ENCODE measurements around the gene ZSCAN2. TPM values are rescaled to one million over a fixed set of nuclear protein-coding genes. Genes with fewer than 3 reads are reported as not detected.

The ZSCAN2 gene
- total and polyA plus RNA-seq, 4 donors: 9.7 to 16.2 (median 14.0) TPM

GRCh38 chr15:84658080-84658787, 57.4 kb downstream of the ZSCAN2 start, which contains the start of gene NMB:
NMB (minus strand) TSS chr15:84658199; CDS start chr15:84658152, 47 bp downstream.
- peak within 1 kb of the TSS; percentile 52 for H3K4me3 ChIP-seq (ENCODE audit: low read depth, low read length)
- H3K27ac ChIP-seq (ENCODE audit: low read depth, low read length): peak within 1 kb of the TSS; percentile 67
- H3K4me1 ChIP-seq (ENCODE audit: control insufficient read depth, insufficient read depth, low read length): peaks cover 45% of the 10 kb centered on the region
- under 1% methylated on average over 61 of the region's 61 CpGs for WGBS (ENCODE audit: insufficient coverage)
- no peaks in the 10 kb centered on the region for H3K27me3 ChIP-seq (ENCODE audit: control insufficient read depth, insufficient read depth, low read length)
- no peaks in the 10 kb centered on the region for H3K9me3 ChIP-seq (ENCODE audit: control insufficient read depth, insufficient read depth, low read length)
- peaks cover 12% of the 10 kb centered on the region for H3K36me3 ChIP-seq (ENCODE audit: control insufficient read depth, insufficient read depth, low read length)
- DNase-seq (ENCODE audit: low read depth in 4 of 6, low spot score in 6 of 6): peak in 5 of 6 donors; percentile 42 to 89 (median 59)

DNA sequence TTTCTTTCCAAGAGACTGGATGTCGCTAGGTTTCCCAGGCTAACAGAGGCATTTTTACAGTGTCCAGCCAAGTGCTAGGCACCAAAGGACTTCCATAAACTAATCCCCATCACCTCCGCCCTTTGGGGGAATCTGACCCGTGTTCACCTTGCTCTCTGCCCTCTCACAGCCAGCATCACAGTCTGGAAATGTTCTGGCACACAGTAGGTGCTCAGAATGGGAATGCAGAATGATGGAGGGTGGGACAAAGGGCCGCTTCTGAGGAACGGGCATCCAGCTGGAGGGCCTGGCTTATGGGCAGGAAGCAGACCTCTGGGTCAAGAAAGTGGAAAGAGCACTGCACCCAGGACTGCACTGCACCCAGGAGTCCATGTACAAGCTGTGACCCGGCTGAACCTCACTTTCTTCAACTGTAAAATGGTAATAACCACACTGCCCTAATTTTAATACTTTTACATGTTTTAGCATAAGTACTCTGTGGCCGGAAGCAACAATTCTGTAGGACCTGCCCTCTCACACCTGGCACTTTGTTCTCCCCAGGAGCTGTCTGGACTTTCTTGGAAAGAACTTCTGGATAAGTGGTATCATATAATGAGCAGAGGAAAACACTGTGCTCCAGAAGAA, 58.1 kb downstream of the ZSCAN2 start:
- H3K36me3 ChIP-seq (ENCODE audit: control insufficient read depth, insufficient read depth, low read length): peaks cover 15% of the 10 kb centered on the region
- peak overlapping the region; percentile 52 for H3K4me3 ChIP-seq (ENCODE audit: low read depth, low read length)
- H3K27me3 ChIP-seq (ENCODE audit: control insufficient read depth, insufficient read depth, low read length): no peaks in the 10 kb centered on the region
- peak overlapping the region; percentile 67 for H3K27ac ChIP-seq (ENCODE audit: low read depth, low read length)
- H3K9me3 ChIP-seq (ENCODE audit: control insufficient read depth, insufficient read depth, low read length): no peaks in the 10 kb centered on the region
- H3K4me1 ChIP-seq (ENCODE audit: control insufficient read depth, insufficient read depth, low read length): peaks cover 39% of the 10 kb centered on the region
- no peak for DNase-seq (ENCODE audit: low read depth in 4 of 6, low spot score in 6 of 6)
- 46% methylated on average over 3 of the region's 7 CpGs for WGBS (ENCODE audit: insufficient coverage)

DNA sequence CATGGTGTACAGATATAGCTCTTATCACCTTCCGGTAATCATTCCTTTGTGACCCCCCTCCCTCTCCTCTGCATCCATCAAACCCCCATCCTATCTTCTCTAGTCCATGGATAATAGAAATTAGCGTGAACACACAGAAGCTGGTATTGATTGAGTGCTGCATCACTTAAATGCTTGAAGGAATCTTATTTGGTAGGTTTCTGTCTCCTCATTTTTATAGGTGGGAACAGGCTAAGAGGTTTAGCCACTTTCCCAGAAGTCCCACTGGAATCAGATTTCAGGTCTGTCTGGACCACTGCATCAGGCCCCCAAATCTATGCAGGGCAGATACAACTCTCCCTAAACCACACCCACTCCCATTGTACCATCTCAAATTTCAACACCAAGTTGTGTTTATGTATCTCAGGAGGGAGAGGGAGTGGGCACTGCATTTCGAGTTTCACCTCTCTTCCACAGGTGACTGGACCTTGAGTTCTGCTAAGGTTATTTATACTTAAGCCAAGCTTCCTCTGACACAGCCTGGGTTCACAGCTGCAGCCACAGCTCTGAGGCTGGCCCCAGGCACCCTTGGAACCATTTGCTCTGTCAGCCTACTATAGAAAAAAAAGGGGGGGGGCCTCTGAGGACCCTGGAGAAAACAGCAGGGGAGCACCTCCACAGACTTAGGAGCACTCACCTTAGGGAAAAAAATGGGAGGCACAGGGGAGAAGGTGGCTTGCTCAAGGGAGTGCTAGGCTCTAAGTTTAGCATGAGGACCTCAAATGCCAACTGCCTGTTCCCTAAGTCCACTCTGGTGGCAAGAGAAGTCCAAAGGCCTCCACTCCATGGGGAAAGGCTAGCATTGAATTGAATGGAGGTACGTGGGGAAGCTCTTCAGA, 59.3 kb downstream of the ZSCAN2 start:
- no peak for DNase-seq (ENCODE audit: low read depth in 4 of 6, low spot score in 6 of 6)
- Histone ChIP-seq H3K4me1 (ENCODE audit: control insufficient read depth, insufficient read depth, low read length) (peaks cover 32% of the 10 kb centered on the region), H3K27me3 (ENCODE audit: control insufficient read depth, insufficient read depth, low read length) (no peaks in the 10 kb centered on the region), H3K9me3 (ENCODE audit: control insufficient read depth, insufficient read depth, low read length) (no peaks in the 10 kb centered on the region), H3K36me3 (ENCODE audit: control insufficient read depth, insufficient read depth, low read length) (peaks cover 20% of the 10 kb centered on the region), H3K27ac (ENCODE audit: low read depth, low read length) (no peak overlapping the region), H3K4me3 (ENCODE audit: low read depth, low read length) (no peak overlapping the region)
- WGBS (ENCODE audit: insufficient coverage): 100% methylated on average over 1 of the region's 4 CpGs

- no peak for DNase-seq (ENCODE audit: low read depth in 4 of 6, low spot score in 6 of 6)
- peaks cover 18% of the 10 kb centered on the region for H3K36me3 ChIP-seq (ENCODE audit: control insufficient read depth, insufficient read depth, low read length)
- no peaks in the 10 kb centered on the region for H3K9me3 ChIP-seq (ENCODE audit: control insufficient read depth, insufficient read depth, low read length)
- no peak overlapping the region for H3K27ac ChIP-seq (ENCODE audit: low read depth, low read length)
- no peak overlapping the region for H3K4me3 ChIP-seq (ENCODE audit: low read depth, low read length)
- H3K4me1 ChIP-seq (ENCODE audit: control insufficient read depth, insufficient read depth, low read length): peaks cover 25% of the 10 kb centered on the region
- H3K27me3 ChIP-seq (ENCODE audit: control insufficient read depth, insufficient read depth, low read length): no peaks in the 10 kb centered on the region
- 100% methylated on average over 3 of the region's 10 CpGs for WGBS (ENCODE audit: insufficient coverage)
Observed at GRCh38 chr15:84661001-84661400, 60.2 kb downstream of the ZSCAN2 start.

- Histone ChIP-seq H3K27ac (ENCODE audit: low read depth, low read length) (no peak overlapping the region), H3K4me3 (ENCODE audit: low read depth, low read length) (no peak overlapping the region), H3K36me3 (ENCODE audit: control insufficient read depth, insufficient read depth, low read length) (peaks cover 16% of the 10 kb centered on the region), H3K9me3 (ENCODE audit: control insufficient read depth, insufficient read depth, low read length) (no peaks in the 10 kb centered on the region), H3K4me1 (ENCODE audit: control insufficient read depth, insufficient read depth, low read length) (no peaks in the 10 kb centered on the region), H3K27me3 (ENCODE audit: control insufficient read depth, insufficient read depth, low read length) (no peaks in the 10 kb centered on the region)
- WGBS (ENCODE audit: insufficient coverage): no CpG with 5 or more reads among the region's 2 CpGs
- DNase-seq (ENCODE audit: low read depth in 4 of 6, low spot score in 6 of 6): no peak
Observed at GRCh38 chr15:84666373-84666772, 65.6 kb downstream of the ZSCAN2 start.

GRCh38 chr15:84668221-84668982, 67.6 kb downstream of the ZSCAN2 start:
- peak in 1 of 6 donors; percentile 17 for DNase-seq (ENCODE audit: low read depth in 4 of 6, low spot score in 6 of 6)
- no peak overlapping the region for H3K4me3 ChIP-seq (ENCODE audit: low read depth, low read length)
- no peak overlapping the region for H3K27ac ChIP-seq (ENCODE audit: low read depth, low read length)
- no peaks in the 10 kb centered on the region for H3K27me3 ChIP-seq (ENCODE audit: control insufficient read depth, insufficient read depth, low read length)
- peaks cover 19% of the 10 kb centered on the region for H3K36me3 ChIP-seq (ENCODE audit: control insufficient read depth, insufficient read depth, low read length)
- no peaks in the 10 kb centered on the region for H3K9me3 ChIP-seq (ENCODE audit: control insufficient read depth, insufficient read depth, low read length)
- WGBS (ENCODE audit: insufficient coverage): no CpG with 5 or more reads among the region's 3 CpGs
- no peaks in the 10 kb centered on the region for H3K4me1 ChIP-seq (ENCODE audit: control insufficient read depth, insufficient read depth, low read length)

DNA sequence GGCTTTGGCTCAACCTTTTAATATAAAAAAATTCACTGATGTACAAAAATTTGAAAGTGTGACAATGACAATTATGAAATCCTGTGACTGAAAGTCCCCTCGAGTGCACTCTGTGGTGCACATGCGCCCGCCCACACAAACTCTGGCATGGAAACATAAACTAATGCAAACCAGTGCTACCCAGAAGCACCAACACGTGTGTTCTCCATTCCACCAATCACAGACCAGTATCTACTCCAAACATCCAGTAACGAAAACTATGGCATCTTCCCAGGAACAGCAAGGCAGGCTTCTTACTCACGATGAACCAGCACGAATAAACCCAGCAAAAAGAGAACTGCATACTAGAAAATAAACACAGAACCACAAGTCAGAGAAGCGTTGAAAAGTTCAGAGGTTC, 68.9 kb downstream of the ZSCAN2 start:
- Histone ChIP-seq H3K36me3 (ENCODE audit: control insufficient read depth, insufficient read depth, low read length) (peaks cover 18% of the 10 kb centered on the region), H3K4me1 (ENCODE audit: control insufficient read depth, insufficient read depth, low read length) (no peaks in the 10 kb centered on the region), H3K27ac (ENCODE audit: low read depth, low read length) (no peak overlapping the region), H3K4me3 (ENCODE audit: low read depth, low read length) (no peak overlapping the region), H3K9me3 (ENCODE audit: control insufficient read depth, insufficient read depth, low read length) (no peaks in the 10 kb centered on the region), H3K27me3 (ENCODE audit: control insufficient read depth, insufficient read depth, low read length) (no peaks in the 10 kb centered on the region)
- no peak for DNase-seq (ENCODE audit: low read depth in 4 of 6, low spot score in 6 of 6)
- 91% methylated on average over 5 of the region's 8 CpGs for WGBS (ENCODE audit: insufficient coverage)

DNA sequence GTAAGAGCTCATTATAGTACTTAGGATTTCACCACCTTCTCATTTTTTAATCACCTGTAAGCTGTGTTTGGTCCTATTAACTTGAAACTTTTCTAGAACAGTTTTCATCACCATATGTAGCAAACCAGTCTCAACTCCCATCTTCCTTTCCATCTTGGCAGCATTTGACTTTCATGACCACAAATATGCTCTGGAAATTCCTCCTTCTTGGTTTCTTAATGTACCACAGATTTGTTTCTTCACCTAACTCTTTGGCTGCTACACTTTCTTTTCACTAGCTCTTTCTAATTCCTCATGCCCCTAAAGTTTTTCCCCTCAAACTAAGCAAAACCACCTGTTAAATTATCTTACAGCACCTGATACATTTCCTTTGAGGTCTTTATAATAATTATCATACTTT, 70.4 kb downstream of the ZSCAN2 start:
- H3K9me3 ChIP-seq (ENCODE audit: control insufficient read depth, insufficient read depth, low read length): no peaks in the 10 kb centered on the region
- no peak overlapping the region for H3K27ac ChIP-seq (ENCODE audit: low read depth, low read length)
- H3K36me3 ChIP-seq (ENCODE audit: control insufficient read depth, insufficient read depth, low read length): peaks cover 16% of the 10 kb centered on the region
- no peaks in the 10 kb centered on the region for H3K27me3 ChIP-seq (ENCODE audit: control insufficient read depth, insufficient read depth, low read length)
- H3K4me1 ChIP-seq (ENCODE audit: control insufficient read depth, insufficient read depth, low read length): no peaks in the 10 kb centered on the region
- no peak for DNase-seq (ENCODE audit: low read depth in 4 of 6, low spot score in 6 of 6)
- no peak overlapping the region for H3K4me3 ChIP-seq (ENCODE audit: low read depth, low read length)

Measured in spinal cord (tissue), 10 donors.